Limb (tissue), 2 donors: ENCODE data around the gene AGPAT2.

Experiments used
- DNase-seq, 2 donors: peaks; one replicate each; pipeline ENCODE4 v3.0.0-alpha.2; 2016; ENCODE audit errors: extremely low spot score in 2 of 2

AGPAT2 gene

DNA sequence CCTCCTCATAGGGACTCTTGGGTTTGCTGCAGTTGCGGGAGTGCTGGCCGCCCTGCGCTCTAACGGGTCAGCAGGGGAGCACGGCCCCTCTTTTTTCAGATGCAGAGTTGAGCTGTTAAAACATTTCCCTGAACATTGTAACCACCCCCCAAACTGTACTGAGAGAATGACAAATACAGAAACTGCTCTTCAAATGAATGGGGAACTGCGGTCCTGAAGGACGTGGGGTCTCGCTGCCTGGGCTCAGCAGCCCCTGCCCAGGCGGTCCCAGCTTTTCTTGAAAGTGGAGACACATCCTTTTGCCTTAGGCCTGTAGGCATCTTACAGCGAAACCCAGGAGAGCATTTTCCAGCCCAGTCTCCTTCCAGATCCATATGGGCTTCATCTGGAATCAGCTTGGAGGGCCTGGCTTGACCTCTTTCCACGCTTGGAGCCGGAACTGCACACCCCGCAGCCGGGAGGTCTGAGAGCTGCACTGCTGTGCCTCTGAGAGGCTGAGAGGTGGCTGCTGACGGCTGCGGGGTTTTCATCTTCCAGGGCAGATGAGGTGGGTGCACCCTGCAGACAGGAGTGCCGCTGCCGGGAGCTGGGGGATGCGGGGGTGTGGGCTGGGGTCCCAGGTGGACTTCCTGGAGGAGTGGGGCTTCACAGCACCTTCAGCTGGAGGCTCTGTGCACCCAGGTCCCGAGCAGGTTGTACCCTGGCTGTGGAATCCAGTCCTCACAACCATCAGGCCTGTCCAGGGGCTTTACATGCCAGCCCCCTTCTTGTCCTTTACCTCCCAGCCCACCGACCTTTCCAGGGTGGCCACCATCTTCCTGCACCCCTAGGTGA is 1.2 kb upstream of the AGPAT2 start:
- DNase-seq = no peak

- no peak for DNase-seq
Observed at GRCh38 chr9:136687721-136688223, 515 bp upstream of the AGPAT2 start.

DNA sequence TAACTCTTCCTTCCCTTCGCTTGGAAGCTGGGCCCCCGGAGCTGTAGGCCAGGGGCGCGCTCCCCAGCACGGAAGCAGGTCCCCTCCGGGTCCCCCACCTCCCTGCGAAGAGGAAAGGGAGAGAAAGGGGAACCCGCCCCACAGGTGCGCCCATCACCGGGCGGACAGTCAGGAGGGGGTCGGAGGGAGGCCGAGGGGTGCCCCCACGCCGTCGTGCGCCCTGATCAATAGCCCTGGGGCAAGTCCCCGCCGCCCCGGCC is 793 bp downstream of the AGPAT2 start:
- DNase-seq = no peak

GRCh38 chr9:136685790-136686533 is 1.3 kb downstream of the AGPAT2 start:
- no peak for DNase-seq

- no peak for DNase-seq
Observed at GRCh38 chr9:136685216-136685615, 2.0 kb downstream of the AGPAT2 start.

- DNase-seq = no peak
Observed at GRCh38 chr9:136684799-136685198, 2.5 kb downstream of the AGPAT2 start.

- no peak for DNase-seq
Observed at GRCh38 chr9:136684339-136684738, 2.9 kb downstream of the AGPAT2 start.

DNA sequence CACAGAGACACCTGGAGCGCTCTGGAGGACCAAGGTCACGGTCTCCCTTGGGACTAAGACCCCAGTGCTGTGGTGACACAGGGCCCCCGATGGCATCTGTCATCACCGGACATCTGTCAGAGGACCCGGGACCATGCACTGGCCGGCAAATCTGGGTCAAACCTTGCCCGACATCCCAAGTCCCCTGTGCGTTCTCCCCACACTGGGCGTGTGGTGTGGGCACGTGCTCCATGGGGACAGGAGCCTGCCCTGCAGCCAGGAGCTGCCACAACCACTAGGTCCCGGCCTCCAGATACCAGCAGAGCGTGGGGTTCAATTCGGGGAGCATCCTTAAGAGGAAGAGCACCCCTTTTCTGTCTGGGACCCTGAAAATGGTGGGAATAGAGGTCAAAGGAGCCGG is 3.5 kb downstream of the AGPAT2 start:
- DNase-seq = no peak

DNA sequence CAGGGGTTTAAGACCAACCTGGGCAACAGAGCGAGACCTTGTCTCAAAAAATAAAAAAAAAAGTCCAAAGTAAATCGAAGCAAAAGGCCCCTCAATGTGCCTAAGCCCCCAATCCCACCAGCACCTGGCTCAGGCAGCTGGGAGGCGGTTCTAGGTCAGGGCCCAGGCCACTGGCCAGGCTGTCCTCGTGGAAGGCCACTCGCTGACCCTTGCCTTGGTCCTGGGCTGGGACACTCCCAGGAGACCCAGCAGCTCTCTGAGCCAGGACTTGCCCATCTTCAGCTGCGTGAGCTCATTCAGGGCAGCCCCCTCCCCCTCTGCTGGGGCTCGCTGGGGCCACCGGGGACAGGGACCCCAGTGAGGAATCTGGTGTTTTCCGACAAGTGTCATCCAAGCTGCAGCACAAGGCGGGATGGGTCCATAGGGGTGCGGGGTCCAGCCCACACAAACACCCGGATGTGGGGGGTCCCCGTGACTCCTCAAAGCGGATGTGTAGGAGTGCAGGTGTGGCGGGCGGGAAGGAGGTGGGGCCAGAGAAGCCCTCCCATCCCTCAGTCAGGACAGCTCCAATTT is 4.0 kb downstream of the AGPAT2 start:
- DNase-seq = no peak

GRCh38 chr9:136682710-136683109 is 4.5 kb downstream of the AGPAT2 start:
- no peak for DNase-seq

GRCh38 chr9:136681945-136682699 is 5.1 kb downstream of the AGPAT2 start:
- no peak for DNase-seq

DNA sequence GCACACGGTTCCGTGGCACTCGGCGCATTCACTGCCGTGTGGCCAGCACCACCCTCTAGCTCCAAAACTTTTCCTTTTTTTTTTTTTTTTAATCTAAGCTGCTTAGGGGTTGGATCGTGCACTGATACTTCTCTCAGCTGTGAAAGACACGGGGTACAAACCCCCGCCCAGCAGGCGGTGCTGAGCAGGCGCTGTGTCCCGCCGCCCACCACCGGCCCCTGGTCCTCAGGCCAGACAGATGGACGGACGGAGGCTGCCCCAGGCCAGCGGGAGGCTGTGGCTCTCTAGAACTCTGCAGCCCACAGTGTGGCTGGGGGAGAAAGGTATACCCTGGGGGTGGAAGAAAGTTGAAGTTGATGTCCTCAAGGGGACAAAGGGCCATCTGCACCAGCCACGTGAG is 6.2 kb downstream of the AGPAT2 start:
- no peak for DNase-seq

GRCh38 chr9:136679431-136679941 is 7.8 kb downstream of the AGPAT2 start:
- DNase-seq = no peak

- no peak for DNase-seq
Observed at GRCh38 chr9:136678624-136679023, 8.6 kb downstream of the AGPAT2 start.

DNA sequence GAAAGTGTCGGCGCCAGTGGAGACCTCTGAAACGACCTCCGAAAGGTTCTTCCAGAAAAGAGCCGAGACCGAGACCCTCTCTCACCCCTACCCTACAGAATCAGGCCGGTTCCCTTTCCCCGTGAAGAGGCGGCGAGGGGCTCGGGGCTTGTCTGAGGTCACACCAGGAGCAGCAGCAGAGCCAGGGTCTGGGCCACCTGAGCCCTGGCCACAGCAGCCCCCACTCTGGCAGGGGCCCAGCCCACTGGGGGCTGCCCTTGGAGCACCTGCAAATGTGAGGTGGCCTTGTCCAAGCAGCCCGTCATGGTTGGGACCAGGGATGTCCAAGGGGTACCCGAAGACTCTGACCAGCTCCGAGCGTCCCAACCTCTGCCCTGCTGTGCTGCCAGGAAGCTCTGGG is 9.2 kb downstream of the AGPAT2 start:
- no peak for DNase-seq

GRCh38 chr9:136676920-136677686 is 10.2 kb downstream of the AGPAT2 start:
- no peak for DNase-seq

DNA sequence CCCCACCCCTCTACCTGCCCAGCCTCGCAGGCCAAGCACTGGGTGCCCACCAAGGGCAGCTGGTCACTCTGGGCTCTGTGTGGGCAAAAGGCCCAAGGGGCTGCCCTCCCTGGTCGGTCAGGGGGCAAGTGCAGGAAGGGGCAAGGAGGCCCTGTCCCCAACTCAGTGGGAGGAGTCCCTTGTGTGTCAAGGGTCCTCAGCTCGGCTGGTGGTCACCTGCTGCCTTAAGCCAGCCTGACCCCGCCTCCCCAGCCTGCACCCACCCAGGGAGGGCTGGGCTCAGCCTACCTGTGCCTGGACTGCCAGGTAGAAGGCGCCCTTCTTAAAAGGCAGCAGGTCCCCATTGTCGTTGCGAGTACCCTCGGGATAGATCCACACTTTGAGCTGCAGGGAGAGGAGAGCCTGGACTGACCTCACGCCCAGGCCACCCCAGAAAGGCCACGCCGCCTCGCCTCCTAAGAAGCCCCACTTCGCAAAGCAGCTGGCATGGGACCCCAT is 10.9 kb downstream of the AGPAT2 start:
- DNase-seq = no peak

DNA sequence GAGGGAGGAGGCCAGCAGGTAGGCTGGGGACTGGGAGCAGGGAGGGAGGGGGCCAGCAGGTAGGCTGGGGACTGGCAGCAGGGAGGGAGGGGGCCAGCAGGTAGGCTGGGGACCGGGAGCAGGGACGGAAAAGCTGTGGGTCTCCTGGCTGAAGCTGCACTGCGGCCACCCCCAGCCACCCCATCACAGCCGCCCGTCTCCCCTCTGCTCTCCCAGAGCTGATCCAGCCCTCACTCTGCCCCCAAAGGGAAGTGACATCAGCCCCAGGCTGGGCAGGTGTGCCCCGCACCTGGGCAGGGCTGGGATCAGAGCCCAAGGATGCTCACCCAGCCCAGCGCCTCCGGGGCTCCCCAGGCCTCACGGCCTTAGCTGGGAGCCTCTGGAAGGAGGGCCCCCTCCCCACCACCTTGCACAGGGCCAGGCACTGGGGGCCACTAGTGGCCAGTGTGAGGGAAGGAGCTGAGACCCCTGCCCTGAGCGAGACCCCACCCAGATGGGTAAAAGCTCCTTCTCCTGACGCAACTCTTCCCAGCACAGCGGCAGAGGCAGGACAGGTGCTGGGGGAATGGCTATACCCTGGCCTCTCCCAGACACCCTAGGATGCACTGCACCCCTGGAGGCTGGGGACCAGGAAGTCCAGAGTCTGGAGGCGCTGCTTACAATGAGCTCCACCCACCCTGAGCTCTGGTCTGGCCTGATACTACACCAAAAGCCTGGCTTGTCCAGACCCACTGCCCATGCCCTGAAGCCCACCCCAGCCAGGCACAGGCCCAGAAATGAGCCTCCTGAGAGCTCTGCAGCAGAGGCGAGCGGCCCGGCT is 11.6 kb downstream of the AGPAT2 start:
- no peak for DNase-seq

- DNase-seq = no peak
Observed at GRCh38 chr9:136674786-136675349, 12.4 kb downstream of the AGPAT2 start.
